LNCAP (cell line): ENCODE data around the gene MRPS7.

Source experiments
- CTCF ChIP-seq: fragments of 450-650 bp; IDR thresholded peaks from 2 replicates; pipeline ENCODE4 v1.5.1; 2017; ENCODE audit warnings: mild to moderate bottlenecking

The MRPS7 gene

DNA sequence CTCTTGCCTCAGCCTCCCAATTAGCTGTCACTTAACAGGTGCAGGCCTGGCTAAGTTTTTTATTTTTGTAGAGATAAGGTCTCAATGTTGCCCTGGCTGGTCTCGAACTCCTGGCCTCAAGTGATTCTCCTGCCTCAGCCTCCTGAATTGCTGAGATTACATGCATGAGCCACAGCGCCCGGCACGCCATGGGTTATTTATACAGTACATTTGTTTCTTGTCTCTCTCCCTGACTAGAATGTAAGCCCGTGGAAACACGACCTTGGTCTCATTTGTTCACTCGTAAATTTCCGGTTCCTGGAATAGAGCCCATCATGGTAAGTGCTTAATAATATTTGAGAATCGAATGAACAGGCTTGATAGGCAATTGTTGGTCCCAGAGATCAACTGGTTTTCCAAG, 25.5 kb downstream of the MRPS7 start:
- no peak for TF ChIP-seq CTCF

GRCh38 chr17:75288359-75288758, 26.7 kb downstream of the MRPS7 start:
- no peak for TF ChIP-seq CTCF

DNA sequence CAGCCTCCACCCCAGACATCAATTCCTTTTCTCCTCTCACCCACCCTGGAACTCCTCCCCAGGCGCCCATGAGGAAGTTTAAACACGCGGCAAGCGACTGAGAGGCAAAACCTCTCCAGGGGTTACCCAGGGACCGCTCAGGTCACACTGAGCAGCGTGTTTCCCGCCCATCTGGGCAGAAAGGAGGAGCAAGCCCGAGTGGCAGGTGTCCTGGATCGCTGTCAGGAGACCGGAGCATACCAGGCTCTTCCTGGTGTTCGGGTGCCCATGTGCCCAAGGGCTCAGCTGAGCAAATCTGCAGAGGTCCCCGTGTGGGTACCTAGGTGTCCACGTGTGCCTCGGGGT, 27.1 kb downstream of the MRPS7 start:
- TF ChIP-seq CTCF: no peak

DNA sequence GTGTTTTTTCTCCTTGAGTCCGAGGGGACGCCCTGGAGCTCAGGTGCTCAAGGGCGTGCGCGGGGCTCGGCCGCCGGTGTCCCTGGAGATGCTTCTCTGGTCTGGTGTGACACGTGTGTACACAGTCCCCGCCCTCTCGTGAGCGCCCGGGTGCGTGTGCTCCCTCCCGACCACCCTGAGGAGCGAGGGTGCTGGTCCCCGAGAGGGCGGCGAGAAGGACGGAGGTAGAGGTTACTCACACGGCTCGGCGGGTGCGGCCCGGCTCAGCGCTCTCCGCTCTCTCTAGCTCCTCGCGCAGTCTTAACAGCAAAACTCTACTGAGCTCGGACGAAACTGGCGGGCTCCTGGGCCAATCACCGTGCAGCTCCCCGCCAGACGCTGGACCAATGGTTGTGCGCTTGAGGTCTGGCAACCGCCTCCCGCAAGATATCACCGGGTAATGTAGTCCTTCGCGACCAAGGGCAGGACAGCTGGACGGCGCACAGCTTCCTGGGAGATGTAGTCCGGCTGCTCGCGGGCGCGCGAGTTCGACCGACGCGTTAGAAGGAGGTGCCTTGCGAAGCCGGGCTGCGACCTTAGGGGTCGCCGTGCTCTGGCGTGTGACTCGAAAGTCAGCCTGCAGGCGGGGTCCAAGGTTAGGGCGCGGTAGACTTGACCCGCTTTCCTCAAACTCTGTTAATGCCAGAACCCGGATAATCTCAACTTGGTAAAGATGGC, 27.6 kb downstream of the MRPS7 start, which contains the start of gene SLC25A19:
Gene SLC25A19 (minus strand): TSS at position 319 of the 717 bp plus-strand sequence. CDS start 2,669 bp downstream, outside the sequence.
- TF ChIP-seq CTCF: no peak

DNA sequence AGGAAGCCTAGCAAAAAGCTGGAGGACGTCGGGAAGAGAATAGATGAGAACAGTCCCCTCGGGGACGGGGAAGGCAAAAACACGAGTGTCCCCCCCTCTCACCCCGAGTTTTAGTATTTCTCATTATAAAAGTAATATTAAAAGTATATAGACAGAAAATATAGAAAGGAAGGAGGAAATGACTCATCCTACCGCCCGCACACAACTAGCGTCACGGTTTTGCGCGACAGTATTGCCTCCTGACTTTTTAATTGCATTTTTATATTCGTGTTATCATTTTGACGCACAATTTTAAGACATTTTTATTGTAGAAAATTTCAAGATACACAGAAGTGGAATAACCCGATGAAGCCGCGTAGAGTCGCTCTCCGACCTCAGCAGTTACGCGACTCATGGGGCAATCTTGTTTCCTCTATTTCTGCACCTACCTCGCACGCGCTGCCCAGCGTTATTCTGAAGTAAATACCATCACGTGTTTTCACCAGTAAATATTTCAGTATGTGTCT, 28.2 kb downstream of the MRPS7 start:
- peak; percentile 32; the same call in 1 of the 2 replicates for TF ChIP-seq CTCF

DNA sequence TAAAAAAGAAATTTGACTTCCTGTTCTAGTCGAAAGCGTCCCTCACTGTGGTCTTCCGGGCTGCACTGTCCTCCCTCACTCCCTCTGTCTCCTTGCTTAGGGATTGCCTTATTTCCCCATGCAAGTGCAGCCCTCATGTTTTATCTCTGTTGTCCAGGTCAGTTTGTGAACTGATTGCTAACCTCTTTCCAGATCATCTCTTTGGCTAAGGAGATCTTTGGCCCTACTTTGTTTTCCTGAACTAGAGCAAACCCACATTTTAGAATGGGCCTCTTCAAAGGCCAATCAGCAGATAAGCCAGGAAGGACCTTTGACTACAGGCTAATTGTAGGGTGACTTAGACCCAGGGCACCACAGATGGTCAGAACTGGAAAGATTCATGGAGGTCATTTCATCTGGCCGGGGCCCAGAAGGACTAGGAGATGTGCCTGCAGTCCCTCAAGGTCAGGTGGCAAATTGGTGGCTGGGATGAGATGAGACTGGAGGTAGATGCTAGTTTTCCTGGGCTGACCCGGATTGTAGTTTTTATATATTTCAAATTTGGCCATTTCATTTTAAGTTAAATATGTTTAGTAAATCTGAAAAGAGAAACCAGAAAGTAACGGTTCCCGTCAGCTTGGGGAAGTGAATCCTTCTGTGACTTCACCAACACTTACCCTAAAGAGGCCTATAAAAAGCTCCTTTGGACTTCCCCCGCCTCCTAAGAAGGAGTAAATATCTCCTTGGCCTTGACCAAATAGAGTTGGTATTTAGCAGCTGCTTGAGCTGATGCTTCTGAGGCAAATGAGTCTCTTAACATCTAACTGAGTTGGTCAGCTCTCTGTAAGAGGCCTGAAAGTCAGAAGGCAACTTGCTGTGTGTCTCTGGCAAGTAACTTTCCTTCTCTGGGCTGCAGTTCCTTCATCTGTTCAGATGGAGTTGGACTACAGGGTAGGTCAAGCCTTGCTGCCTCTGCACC, 33.8 kb downstream of the MRPS7 start:
- no peak for TF ChIP-seq CTCF

- no peak for TF ChIP-seq CTCF
Measured at GRCh38 chr17:75300280-75300679, 38.6 kb downstream of the MRPS7 start.
